ENCODE measurements around the gene ATPAF1.

The ATPAF1 gene

DNA sequence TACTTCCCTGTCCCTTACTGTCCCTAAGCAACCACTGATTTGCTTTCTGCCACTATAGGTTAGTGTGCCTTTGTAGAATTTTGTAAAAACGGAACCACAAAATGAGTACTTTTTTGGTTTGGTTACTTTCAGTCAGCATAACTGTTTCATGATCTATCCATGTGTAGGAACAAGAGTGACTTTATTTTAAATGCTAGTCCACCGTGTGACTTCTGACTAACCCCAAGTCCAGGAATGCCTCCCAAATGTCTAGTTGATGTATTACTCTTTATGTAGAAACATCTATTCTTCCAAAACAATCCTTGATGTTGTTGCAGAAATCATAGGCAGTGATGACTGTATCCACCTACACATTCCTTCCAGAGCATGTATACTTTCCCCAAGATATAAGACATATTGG lies 21.3 kb downstream of the ATPAF1 start:
- Histone ChIP-seq H3K36me3 (no peaks in the 10 kb centered on the region), H3K4me1 (no peaks in the 10 kb centered on the region), H3K9me3 (no peaks in the 10 kb centered on the region), H3K27me3 (no peaks in the 10 kb centered on the region), H3K4me3 (ENCODE audit: low read depth, low read length) (no peak overlapping the region)
- DNase-seq, result no peak
- TF ChIP-seq, protein P1, sequence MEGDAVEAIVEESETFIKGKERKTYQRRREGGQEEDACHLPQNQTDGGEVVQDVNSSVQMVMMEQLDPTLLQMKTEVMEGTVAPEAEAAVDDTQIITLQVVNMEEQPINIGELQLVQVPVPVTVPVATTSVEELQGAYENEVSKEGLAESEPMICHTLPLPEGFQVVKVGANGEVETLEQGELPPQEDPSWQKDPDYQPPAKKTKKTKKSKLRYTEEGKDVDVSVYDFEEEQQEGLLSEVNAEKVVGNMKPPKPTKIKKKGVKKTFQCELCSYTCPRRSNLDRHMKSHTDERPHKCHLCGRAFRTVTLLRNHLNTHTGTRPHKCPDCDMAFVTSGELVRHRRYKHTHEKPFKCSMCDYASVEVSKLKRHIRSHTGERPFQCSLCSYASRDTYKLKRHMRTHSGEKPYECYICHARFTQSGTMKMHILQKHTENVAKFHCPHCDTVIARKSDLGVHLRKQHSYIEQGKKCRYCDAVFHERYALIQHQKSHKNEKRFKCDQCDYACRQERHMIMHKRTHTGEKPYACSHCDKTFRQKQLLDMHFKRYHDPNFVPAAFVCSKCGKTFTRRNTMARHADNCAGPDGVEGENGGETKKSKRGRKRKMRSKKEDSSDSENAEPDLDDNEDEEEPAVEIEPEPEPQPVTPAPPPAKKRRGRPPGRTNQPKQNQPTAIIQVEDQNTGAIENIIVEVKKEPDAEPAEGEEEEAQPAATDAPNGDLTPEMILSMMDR (IDR thresholded peaks at IDR 0.05; ENCODE audit: low read depth, low read length), result no peak

DNA sequence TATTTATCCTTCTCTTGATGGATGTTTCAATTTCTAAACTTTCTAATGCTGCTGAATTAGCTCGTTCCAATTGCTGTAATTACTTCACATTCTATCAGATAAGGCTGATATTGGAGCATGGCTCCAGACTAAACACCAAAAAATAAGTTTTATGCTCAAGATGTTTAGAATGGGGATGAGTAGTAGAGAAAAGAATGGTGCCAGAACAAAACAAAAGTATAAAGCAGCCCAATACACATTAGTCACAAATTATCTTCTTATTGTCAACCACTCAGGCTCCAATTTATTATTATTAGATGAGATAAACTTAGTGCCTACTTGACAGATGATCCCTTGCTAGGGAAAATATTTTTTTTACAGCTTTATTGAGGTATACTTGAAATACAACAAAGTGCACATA lies 21.8 kb downstream of the ATPAF1 start:
- Histone ChIP-seq H3K36me3 (no peaks in the 10 kb centered on the region), H3K4me1 (no peaks in the 10 kb centered on the region)
- DNase-seq, result no peak

GRCh38 chr1:46645815-46646214 lies 22.3 kb downstream of the ATPAF1 start:
- TF ChIP-seq, protein P1 (IDR thresholded peaks at IDR 0.05; ENCODE audit: low read depth, low read length), result no peak
- H3K9me3 ChIP-seq, result no peaks in the 10 kb centered on the region
- H3K4me1 ChIP-seq, result no peaks in the 10 kb centered on the region
- no peak for DNase-seq
- no peaks in the 10 kb centered on the region for H3K27me3 ChIP-seq
- H3K36me3 ChIP-seq, result no peaks in the 10 kb centered on the region
- H3K4me3 ChIP-seq (ENCODE audit: low read depth, low read length), result no peak overlapping the region

More for the DNA sequence above, 21.8 kb downstream of the ATPAF1 start:
- H3K4me3 ChIP-seq (ENCODE audit: low read depth, low read length), result no peak overlapping the region
- no peaks in the 10 kb centered on the region for H3K9me3 ChIP-seq
- TF ChIP-seq, protein P1 (IDR thresholded peaks at IDR 0.05; ENCODE audit: low read depth, low read length), result no peak
- no peaks in the 10 kb centered on the region for H3K27me3 ChIP-seq

DNA sequence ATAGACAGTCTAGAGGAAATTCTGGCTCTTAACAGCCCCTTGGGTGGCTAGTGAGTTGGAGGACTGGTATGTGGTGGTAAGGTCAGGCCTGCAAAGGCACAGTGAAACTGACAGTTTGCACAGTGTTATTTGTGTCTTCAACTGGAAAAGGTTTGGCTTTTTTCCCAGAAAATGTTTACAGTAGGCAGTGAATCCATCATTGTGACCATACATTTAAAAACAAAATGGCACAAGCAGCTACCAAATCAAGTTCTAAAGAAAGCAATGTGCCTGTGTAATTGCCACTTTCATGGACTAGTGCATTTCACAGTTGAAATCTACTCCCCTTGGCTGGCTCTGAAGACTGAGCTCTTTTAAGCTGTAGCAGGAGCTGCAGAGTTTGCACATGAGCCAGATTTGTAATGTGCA lies 24.8 kb downstream of the ATPAF1 start:
- TF ChIP-seq, protein P1 (IDR thresholded peaks at IDR 0.05; ENCODE audit: low read depth, low read length), result no peak
- no peaks in the 10 kb centered on the region for H3K4me1 ChIP-seq
- no peaks in the 10 kb centered on the region for H3K36me3 ChIP-seq
- H3K9me3 ChIP-seq, result no peaks in the 10 kb centered on the region
- H3K27me3 ChIP-seq, result no peaks in the 10 kb centered on the region
- no peak overlapping the region for H3K4me3 ChIP-seq (ENCODE audit: low read depth, low read length)
- DNase-seq, result no peak

DNA sequence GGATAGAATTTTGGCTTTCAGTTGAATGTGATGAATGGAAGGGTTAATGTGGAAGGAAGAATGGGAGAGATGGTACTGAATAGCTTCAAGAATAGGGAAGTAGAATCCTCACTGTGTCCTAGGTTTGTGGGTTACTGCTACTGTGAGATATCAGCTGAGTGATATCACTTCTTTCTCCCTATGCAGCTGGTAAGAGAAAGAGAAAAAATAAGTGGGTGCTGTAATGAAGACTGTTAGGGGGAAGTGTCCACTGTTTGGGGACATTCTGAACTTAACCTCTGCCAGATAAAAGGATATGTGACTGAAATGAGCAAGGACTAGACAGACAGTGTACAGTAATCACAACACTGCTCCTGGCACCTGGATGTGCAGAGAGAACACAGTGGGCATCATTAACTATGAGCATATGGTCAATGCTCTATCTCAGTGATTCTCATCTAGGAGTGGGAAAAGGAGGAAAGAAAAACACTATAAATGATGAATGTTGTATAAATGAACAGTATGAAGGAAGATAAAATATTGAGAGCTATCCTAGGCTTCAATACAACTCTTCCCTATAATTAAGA lies 26.0 kb downstream of the ATPAF1 start:
- H3K4me1 ChIP-seq, result no peaks in the 10 kb centered on the region
- no peaks in the 10 kb centered on the region for H3K27me3 ChIP-seq
- DNase-seq, result no peak
- no peaks in the 10 kb centered on the region for H3K36me3 ChIP-seq
- no peak overlapping the region for H3K4me3 ChIP-seq (ENCODE audit: low read depth, low read length)
- TF ChIP-seq, protein P1 (IDR thresholded peaks at IDR 0.05; ENCODE audit: low read depth, low read length), result no peak
- no peaks in the 10 kb centered on the region for H3K9me3 ChIP-seq

DNA sequence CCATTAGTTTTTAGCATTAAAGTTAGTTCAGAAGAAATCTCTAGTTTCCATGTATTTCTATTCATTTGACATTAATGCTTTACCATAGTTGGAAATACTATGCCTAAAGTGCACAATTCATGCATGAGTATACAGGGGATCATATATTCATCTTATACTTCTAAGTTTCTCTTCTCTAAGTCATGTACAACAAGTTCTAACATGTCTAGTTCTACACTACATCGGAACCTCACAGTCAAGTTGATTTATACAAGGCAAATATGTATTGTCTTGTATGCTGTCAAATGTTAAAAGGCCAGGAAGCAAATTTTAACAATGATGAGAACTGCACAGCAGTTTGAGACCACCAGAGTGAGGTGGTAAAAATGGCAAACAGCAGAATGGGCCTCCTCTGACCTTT lies 28.6 kb downstream of the ATPAF1 start:
- Histone ChIP-seq H3K27me3 (no peaks in the 10 kb centered on the region), H3K4me1 (no peaks in the 10 kb centered on the region), H3K4me3 (ENCODE audit: low read depth, low read length) (no peak overlapping the region), H3K36me3 (no peaks in the 10 kb centered on the region), H3K9me3 (no peaks in the 10 kb centered on the region)
- DNase-seq, result no peak
- TF ChIP-seq, protein P1 (IDR thresholded peaks at IDR 0.05; ENCODE audit: low read depth, low read length), result no peak
